ENCODE measurements around the gene RNFT2. TPM values are rescaled to one million over a fixed set of nuclear protein-coding genes. Genes with fewer than 3 reads are reported as not detected.
A peak's percentile ranks its signal among the peaks of the same experiment; 100 is the strongest.

RNFT2 gene
- total RNA-seq, 1 experiment from 2014 or later: 29.5 TPM

- Histone ChIP-seq H2BK20ac (ENCODE audit: low read depth, low read length, poor library complexity, severe bottlenecking) (no peak overlapping the region), H3K27ac (ENCODE audit: insufficient read length, low read depth, low read length) (no peak overlapping the region), H4K8ac (replicated peaks; ENCODE audit: insufficient read length, low read depth, low read length) (no peak overlapping the region), H4K91ac (ENCODE audit: insufficient read length, low read depth, low read length) (no peak overlapping the region), H3K23ac (ENCODE audit: insufficient read length, low read depth, low read length) (no peak overlapping the region), H3K9me3 (ENCODE audit: control insufficient read depth, low read depth, low read length) (no peaks in the 10 kb centered on the region), H3K23me2 (ENCODE audit: insufficient read length, low read depth, low read length, poor library complexity, severe bottlenecking) (no peaks in the 10 kb centered on the region), H3K4me2 (ENCODE audit: insufficient read depth, insufficient read length, low read length) (no peak overlapping the region), H3K4ac (ENCODE audit: low read depth, low read length) (no peak overlapping the region), H2BK120ac (ENCODE audit: low read depth, low read length, poor library complexity, severe bottlenecking) (no peak overlapping the region), H3K79me1 (ENCODE audit: insufficient read depth, low read depth, low read length, poor library complexity, severe bottlenecking) (no peaks in the 10 kb centered on the region), H3K4me1 (ENCODE audit: insufficient read depth, low read length) (no peaks in the 10 kb centered on the region; the same call in 1 of the 2 replicates), H3K56ac (ENCODE audit: insufficient read length, low read depth, low read length) (no peak overlapping the region), H2AK5ac (ENCODE audit: insufficient read length, low read length) (no peak overlapping the region), H4K20me1 (ENCODE audit: control insufficient read depth, insufficient read depth, insufficient read length) (no peaks in the 10 kb centered on the region), H2BK5ac (ENCODE audit: insufficient read length, low read length) (no peak overlapping the region), H3K79me2 (ENCODE audit: insufficient read depth, low read length) (no peaks in the 10 kb centered on the region), H2BK15ac (ENCODE audit: low read depth, low read length) (no peak overlapping the region), H3K14ac (ENCODE audit: insufficient read depth, low read length) (no peak overlapping the region), H2BK12ac (ENCODE audit: insufficient read length, low read depth, low read length) (no peak overlapping the region), H3K9ac (ENCODE audit: extremely low read depth, insufficient read length, low read length) (no peak overlapping the region), H3K27me3 (ENCODE audit: insufficient read depth, low read length) (no peaks in the 10 kb centered on the region), H2AFZ (ENCODE audit: low read length) (no peak overlapping the region), H4K5ac (ENCODE audit: insufficient read length, low read depth, low read length) (no peak overlapping the region), H3T11ph (ENCODE audit: low read length) (no peak overlapping the region), H3K18ac (ENCODE audit: insufficient read length, low read depth, low read length) (no peak overlapping the region)
- no CpG with 5 or more reads among the region's 17 CpGs for WGBS (ENCODE audit: extremely low coverage, insufficient read length, low lambda C conversion rate)
- H3K27me3 Mint-ChIP-seq (ENCODE audit: low read depth): peaks cover 16% of the 10 kb centered on the region
- no peaks in the 10 kb centered on the region for H3K9me3 Mint-ChIP-seq
- H3K4me3 Mint-ChIP-seq: no peak overlapping the region
- peaks cover 0 to 28% (median 25%) of the 10 kb centered on the region in 3 experiments; a peak in 5 of 7 replicates for H3K36me3 Mint-ChIP-seq (ENCODE audit: insufficient read depth in 1 of 3, low read depth in 3 of 3)
- DNase-seq: no peak
- peak overlapping the region in 2 of 3 experiments; percentile 57 to 86; a peak in 2 of 7 replicates for H3K27ac Mint-ChIP-seq
- TF ChIP-seq CTCF (conservative IDR thresholded peaks at IDR 0.05): no peak
- peaks cover 2 to 15% of the 10 kb centered on the region in 2 experiments; a peak in 3 of 4 replicates for H3K4me1 Mint-ChIP-seq
These were observed 25.4 kb upstream of the RNFT2 start for GRCh38 chr12:116712458-116713303.

All from H9 (cell line).